ENCODE data around the gene PPIF.

GRCh38 chr10:79358811-79359210 is 11.5 kb downstream of the PPIF start:
- TF ChIP-seq CTCF (IDR thresholded peaks at IDR 0.05; ENCODE audit: low read depth, low read length) (no peak), EZH2phosphoT487 (IDR thresholded peaks at IDR 0.05; ENCODE audit: low read depth) (no peak)

Data from OCI-LY3 (cell line).